Endothelial cell of umbilical vein (primary cell): ENCODE measurements around the gene NCK2. TPM values are rescaled to one million over a fixed set of nuclear protein-coding genes. Genes with fewer than 3 reads are reported as not detected.

Experiments
- BruUV-seq: library from RNA; stranded (reverse); fragments of 400-500 nt; replicated peaks from 2 replicates; lab custom pipeline; 2021; lab: Mats Ljungman, UMichigan
- CTCF ChIA-PET: fragments of 300-600, 350-600 bp; sonication (Branson Sonifier 250); formaldehyde crosslinking; loops from one replicate; lab custom pipeline; 2021; ENCODE audit warnings: antibody characterized with exemption, inconsistent platforms; lab: Charles Lee
- POLR2A ChIA-PET: fragments of 300-600, 350-600 bp; sonication (Branson Sonifier 250); formaldehyde crosslinking; loops from one replicate; lab custom pipeline; 2021; ENCODE audit warnings: antibody characterized with exemption, inconsistent platforms; lab: Charles Lee
- DNase-seq: peaks from one replicate; pipeline ENCODE4 v3.0.0-alpha.2; 2011; ENCODE audit warnings: low read depth, low spot score
- FAIRE-seq: peaks from 2 replicates; lab custom pipeline; 2011; peaks lifted over from hg19 to GRCh38; lab: Jason Lieb, UNC
- H2AFZ ChIP-seq: 2 replicates; pipeline ENCODE4 v1.6.0; 2012; ENCODE audit warnings: low read depth, low read length, control low read depth, inconsistent platforms
- H3K27ac ChIP-seq: 2 replicates; pipeline ENCODE4 v1.5.1; 2011; ENCODE audit warnings: low read depth, mild to moderate bottlenecking, control low read depth, low read length, moderate library complexity; ENCODE audit not compliant: insufficient read depth
- H3K27me3 ChIP-seq, 2 experiments: 2 replicates each; pipeline versions ENCODE4 v1.6.0 to v1.6.1; 2011; ENCODE audit warnings: low read length in 2 of 2, mixed read lengths in 1 of 2; ENCODE audit not compliant: control insufficient read depth in 2 of 2, insufficient read depth in 2 of 2
- H3K36me3 ChIP-seq, 2 experiments: 2 replicates in 1 of 2; 3 replicates in 1 of 2; pipeline ENCODE4 v1.5.1; 2011; ENCODE audit warnings: low read length in 2 of 2, mild to moderate bottlenecking in 1 of 2, moderate library complexity in 1 of 2; ENCODE audit not compliant: control insufficient read depth in 2 of 2, insufficient read depth in 2 of 2; ENCODE audit errors: extremely low read depth in 1 of 2
- H3K4me1 ChIP-seq: 3 replicates; pipeline ENCODE4 v1.5.1; 2011; ENCODE audit warnings: mild to moderate bottlenecking, low read length; ENCODE audit not compliant: control insufficient read depth, insufficient read depth; ENCODE audit errors: extremely low read depth
- H3K4me2 ChIP-seq: 2 replicates; pipeline ENCODE4 v1.6.1; 2011; ENCODE audit warnings: low read length, control low read depth, mixed read lengths; ENCODE audit not compliant: insufficient read depth
- H3K4me3 ChIP-seq, 3 experiments: fragments of 200-600 bp in 1 of 3; sonication (generic), shearing (Covaris generic) in 1 of 3; replicated peaks in 1 of 3; 2 replicates each; pipeline ENCODE4 v1.5.1; 2011 to 2016; ENCODE audit warnings: control low read depth in 3 of 3, low read length in 3 of 3, mild to moderate bottlenecking in 2 of 3, inconsistent platforms in 1 of 3, low read depth in 1 of 3, moderate library complexity in 1 of 3; ENCODE audit not compliant: insufficient read depth in 1 of 3
- H3K79me2 ChIP-seq: 2 replicates; pipeline ENCODE4 v1.6.0; 2012; ENCODE audit warnings: low read length, inconsistent platforms; ENCODE audit not compliant: control insufficient read depth, insufficient read depth
- H3K9ac ChIP-seq: replicated peaks from 2 replicates; pipeline ENCODE3; 2011; ENCODE audit warnings: low read length, control low read depth; ENCODE audit not compliant: insufficient read depth; ENCODE audit errors: extremely low read depth
- H3K9me1 ChIP-seq: replicated peaks from 3 replicates; pipeline ENCODE4 v1.6.0; 2011; ENCODE audit warnings: mild to moderate bottlenecking, low read length; ENCODE audit not compliant: control insufficient read depth, insufficient read depth; ENCODE audit errors: extremely low read depth
- H3K9me3 ChIP-seq: replicated peaks from 2 replicates; pipeline ENCODE4 v1.5.1; 2012; ENCODE audit warnings: low read length, inconsistent platforms; ENCODE audit not compliant: control insufficient read depth, insufficient read depth
- H4K20me1 ChIP-seq: replicated peaks from 2 replicates; pipeline ENCODE3; 2011; ENCODE audit warnings: mild to moderate bottlenecking, low read length; ENCODE audit not compliant: control insufficient read depth, insufficient read depth; ENCODE audit errors: extremely low read depth
- EZH2 ChIP-seq: IDR thresholded peaks from 2 replicates; pipeline ENCODE4 v1.6.1; 2012; ENCODE audit warnings: borderline replicate concordance, low read depth, mild to moderate bottlenecking, moderate library complexity, low read length, inconsistent platforms; ENCODE audit not compliant: severe bottlenecking
- FOS ChIP-seq: IDR thresholded peaks from 2 replicates; pipeline ENCODE4 v1.6.1; 2011; ENCODE audit warnings: mild to moderate bottlenecking, low read length, moderate library complexity, borderline replicate concordance; ENCODE audit not compliant: insufficient read depth
- GATA2 ChIP-seq: IDR thresholded peaks from 2 replicates; pipeline ENCODE4 v1.7.0; 2011; ENCODE audit warnings: low read depth, mild to moderate bottlenecking, moderate library complexity, mixed read lengths, low read length; ENCODE audit not compliant: insufficient read length, insufficient read depth
- JUN ChIP-seq: IDR thresholded peaks from 2 replicates; pipeline ENCODE4 v1.6.1; 2011; ENCODE audit warnings: borderline replicate concordance, low read depth; ENCODE audit not compliant: insufficient read length, insufficient read depth
- MYC ChIP-seq: IDR thresholded peaks from one replicate; pipeline ENCODE4 v1.6.1; 2011; ENCODE audit warnings: mild to moderate bottlenecking, low read depth, low read length
- POLR2A ChIP-seq: IDR thresholded peaks from 2 replicates; pipeline ENCODE4 v1.6.1; 2012; ENCODE audit warnings: low read depth, mild to moderate bottlenecking, control low read depth, low read length
- POLR2AphosphoS5 ChIP-seq: IDR thresholded peaks from 2 replicates; pipeline ENCODE4 v1.6.1; 2012; ENCODE audit warnings: low read depth, mild to moderate bottlenecking, control low read depth, low read length, moderate library complexity; ENCODE audit not compliant: insufficient read depth
- dilution Hi-C: fragments of 300-500 bp; cut with MboI; formaldehyde crosslinking; loops from one replicate; pipeline ENCODE4 v1.15.0; 2019; ENCODE audit warnings: low sequenced_read_pairs; ENCODE audit not compliant: extremely low pct_ligation_motif_present
- intact Hi-C: fragments of 100-400 bp; cut with micrococcal nuclease; formaldehyde crosslinking; loops from one replicate; pipeline ENCODE4 v1.10.0; 2022
- polyA plus RNA-seq, 4 experiments: library from polyadenylated mRNA; depleted of rRNA in 3 of 4; stranded (reverse) in 3 of 4; unstranded in 1 of 4; fragments of >200 nt; gene quantifications; 2 replicates each; pipeline versions ENCODE4 v1.2.1 to v1.2.3, GENCODE V29; 2011 to 2012; ENCODE audit warnings: missing spikeins in 1 of 4
- total RNA-seq: library from RNA; stranded (reverse); gene quantifications from 2 replicates; pipeline ENCODE4 v1.2.3, GENCODE V29; 2021
- TF ChIP-seq, protein P1 (sequence below): IDR thresholded peaks from 2 replicates; pipeline ENCODE4 v1.6.1; 2011; ENCODE audit not compliant: insufficient read depth, insufficient read length
- TF ChIP-seq, protein P2 (sequence below), 2 donors: IDR thresholded peaks; 1 replicate in 1 of 2; 2 replicates in 1 of 2; pipeline ENCODE4 v1.5.1; 2011; ENCODE audit warnings: low read length in 2 of 2, mild to moderate bottlenecking in 2 of 2, moderate library complexity in 2 of 2, control low read depth in 1 of 2, inconsistent platforms in 1 of 2, low read depth in 1 of 2; ENCODE audit not compliant: insufficient read depth in 1 of 2; ENCODE audit errors: extremely low read depth in 1 of 2

Gene NCK2
- total and polyA plus RNA-seq, 2 donors (not counting 3 experiments of a cell fraction or from before 2014, with no cell fraction given): 23.8 to 39.1 TPM

DNA sequence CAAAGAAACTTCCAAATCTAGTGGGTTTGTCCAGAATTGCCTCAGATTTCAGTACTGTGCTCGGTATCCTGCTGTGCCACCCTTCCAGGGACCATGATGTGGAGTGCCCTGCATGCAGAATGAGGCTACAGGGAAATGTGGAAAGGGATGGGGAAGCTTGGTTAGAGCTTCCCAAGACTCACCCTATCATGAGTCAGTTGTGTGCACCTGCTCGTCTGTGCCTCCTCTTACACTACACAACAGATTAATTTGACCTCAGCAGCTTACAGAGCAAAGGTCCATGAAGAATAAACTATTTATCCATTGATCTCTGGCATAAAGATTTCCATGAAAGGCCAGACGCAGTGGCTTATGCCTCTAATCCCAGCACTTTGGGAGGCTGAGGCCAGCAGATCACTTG is 21.3 kb upstream of the NCK2 start:
- H3K9me1 ChIP-seq: no peaks in the 10 kb centered on the region
- H2AFZ ChIP-seq: no peak overlapping the region
- H3K27ac ChIP-seq: no peak overlapping the region
- TF ChIP-seq POLR2AphosphoS5: no peak
- no peak for TF ChIP-seq JUN
- TF ChIP-seq, protein P1, sequence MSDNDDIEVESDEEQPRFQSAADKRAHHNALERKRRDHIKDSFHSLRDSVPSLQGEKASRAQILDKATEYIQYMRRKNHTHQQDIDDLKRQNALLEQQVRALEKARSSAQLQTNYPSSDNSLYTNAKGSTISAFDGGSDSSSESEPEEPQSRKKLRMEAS: no peak
- TF ChIP-seq MYC: no peak
- TF ChIP-seq EZH2: no peak
- TF ChIP-seq POLR2A: no peak
- TF ChIP-seq, protein P2, sequence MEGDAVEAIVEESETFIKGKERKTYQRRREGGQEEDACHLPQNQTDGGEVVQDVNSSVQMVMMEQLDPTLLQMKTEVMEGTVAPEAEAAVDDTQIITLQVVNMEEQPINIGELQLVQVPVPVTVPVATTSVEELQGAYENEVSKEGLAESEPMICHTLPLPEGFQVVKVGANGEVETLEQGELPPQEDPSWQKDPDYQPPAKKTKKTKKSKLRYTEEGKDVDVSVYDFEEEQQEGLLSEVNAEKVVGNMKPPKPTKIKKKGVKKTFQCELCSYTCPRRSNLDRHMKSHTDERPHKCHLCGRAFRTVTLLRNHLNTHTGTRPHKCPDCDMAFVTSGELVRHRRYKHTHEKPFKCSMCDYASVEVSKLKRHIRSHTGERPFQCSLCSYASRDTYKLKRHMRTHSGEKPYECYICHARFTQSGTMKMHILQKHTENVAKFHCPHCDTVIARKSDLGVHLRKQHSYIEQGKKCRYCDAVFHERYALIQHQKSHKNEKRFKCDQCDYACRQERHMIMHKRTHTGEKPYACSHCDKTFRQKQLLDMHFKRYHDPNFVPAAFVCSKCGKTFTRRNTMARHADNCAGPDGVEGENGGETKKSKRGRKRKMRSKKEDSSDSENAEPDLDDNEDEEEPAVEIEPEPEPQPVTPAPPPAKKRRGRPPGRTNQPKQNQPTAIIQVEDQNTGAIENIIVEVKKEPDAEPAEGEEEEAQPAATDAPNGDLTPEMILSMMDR (IDR thresholded peaks at IDR 0.05; ENCODE audit: extremely low read depth in 1 of 2, insufficient read depth in 1 of 2, low read depth in 1 of 2, low read length in 2 of 2): no peak
- TF ChIP-seq FOS: no peak
- no peak for TF ChIP-seq GATA2
- no peak overlapping the region for H3K4me3 ChIP-seq
- H4K20me1 ChIP-seq: no peaks in the 10 kb centered on the region
- dilution Hi-C loops: no loop called here
- no peaks in the 10 kb centered on the region for H3K9me3 ChIP-seq
- ChIA-PET CTCF (no interaction called here), POLR2A (no interaction called here)
- FAIRE-seq: no peak
- intact Hi-C loops: no loop called here
- no peak for DNase-seq
- H3K79me2 ChIP-seq: no peaks in the 10 kb centered on the region
- no peak overlapping the region for H3K4me2 ChIP-seq
- peaks cover 2% of the 10 kb centered on the region in 2 experiments for H3K27me3 ChIP-seq
- H3K36me3 ChIP-seq: no peaks in the 10 kb centered on the region
- H3K4me1 ChIP-seq: no peaks in the 10 kb centered on the region
- BruUV-seq: no TSS peak
- H3K9ac ChIP-seq: no peak overlapping the region
